NCI-H1417 treated with DMSO at 0.1 percent for 48 hours (cell line): Measurements from ENCODE around the gene C21orf91.

Experiments
- DNase-seq: peaks from one replicate; lab custom pipeline; 2025; lab: John Stamatoyannopoulos, UW

C21orf91 gene

DNA sequence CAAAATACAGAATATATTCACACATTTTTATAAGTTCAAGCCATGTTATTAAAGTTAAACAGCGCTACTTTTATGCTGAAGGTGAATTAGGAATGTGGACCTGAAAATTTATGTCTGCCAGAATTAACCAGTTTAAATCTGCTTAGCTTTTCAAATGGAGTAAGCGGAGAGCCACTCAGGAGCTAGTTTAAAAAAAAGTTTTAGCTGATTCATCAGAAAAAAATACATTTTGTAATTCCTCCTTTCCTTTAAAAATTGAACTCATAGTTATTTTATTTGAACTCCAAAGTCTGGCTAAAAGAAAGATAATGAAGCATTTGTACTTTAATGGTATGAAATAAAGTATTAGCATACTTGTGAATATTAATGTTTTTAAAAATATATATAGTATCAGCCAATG is 21.2 kb downstream of the C21orf91 start:
- DNase-seq: no peak

DNA sequence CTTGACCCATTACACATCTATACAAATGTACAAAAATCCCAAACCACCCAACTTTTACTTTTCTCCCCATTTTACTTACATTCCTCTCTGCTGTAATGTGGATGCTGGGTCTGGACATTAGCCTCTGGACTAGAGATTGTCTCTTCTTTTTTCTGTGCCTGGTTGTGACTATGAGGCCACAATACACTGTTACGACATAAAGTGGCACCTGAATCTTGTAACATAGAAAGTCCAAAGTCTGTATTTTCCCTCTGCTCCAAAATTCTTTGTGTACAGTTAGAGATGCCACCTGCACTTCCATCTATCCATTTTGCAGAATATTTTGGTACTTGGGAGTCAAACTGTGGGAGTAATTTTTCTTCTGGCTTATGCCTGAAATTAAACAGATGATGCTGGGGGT is 22.7 kb downstream of the C21orf91 start:
- no peak for DNase-seq

DNA sequence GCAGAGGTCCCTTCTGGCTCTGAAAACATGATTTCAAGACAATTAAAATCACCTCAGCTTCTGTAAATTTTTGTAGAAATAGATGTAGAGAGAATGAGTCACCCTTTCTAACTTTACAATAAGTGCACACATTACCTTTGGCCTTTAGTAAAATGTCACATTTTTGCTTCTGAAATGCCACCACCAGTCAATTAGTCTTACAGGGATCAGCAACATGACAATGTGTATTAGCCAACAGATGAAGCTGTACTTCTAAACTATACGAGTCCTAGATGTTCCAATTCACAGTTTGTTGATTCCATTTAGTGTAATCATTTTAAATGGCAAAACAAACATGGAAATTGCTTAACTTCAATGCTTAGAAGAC is 23.1 kb downstream of the C21orf91 start:
- DNase-seq: no peak

DNA sequence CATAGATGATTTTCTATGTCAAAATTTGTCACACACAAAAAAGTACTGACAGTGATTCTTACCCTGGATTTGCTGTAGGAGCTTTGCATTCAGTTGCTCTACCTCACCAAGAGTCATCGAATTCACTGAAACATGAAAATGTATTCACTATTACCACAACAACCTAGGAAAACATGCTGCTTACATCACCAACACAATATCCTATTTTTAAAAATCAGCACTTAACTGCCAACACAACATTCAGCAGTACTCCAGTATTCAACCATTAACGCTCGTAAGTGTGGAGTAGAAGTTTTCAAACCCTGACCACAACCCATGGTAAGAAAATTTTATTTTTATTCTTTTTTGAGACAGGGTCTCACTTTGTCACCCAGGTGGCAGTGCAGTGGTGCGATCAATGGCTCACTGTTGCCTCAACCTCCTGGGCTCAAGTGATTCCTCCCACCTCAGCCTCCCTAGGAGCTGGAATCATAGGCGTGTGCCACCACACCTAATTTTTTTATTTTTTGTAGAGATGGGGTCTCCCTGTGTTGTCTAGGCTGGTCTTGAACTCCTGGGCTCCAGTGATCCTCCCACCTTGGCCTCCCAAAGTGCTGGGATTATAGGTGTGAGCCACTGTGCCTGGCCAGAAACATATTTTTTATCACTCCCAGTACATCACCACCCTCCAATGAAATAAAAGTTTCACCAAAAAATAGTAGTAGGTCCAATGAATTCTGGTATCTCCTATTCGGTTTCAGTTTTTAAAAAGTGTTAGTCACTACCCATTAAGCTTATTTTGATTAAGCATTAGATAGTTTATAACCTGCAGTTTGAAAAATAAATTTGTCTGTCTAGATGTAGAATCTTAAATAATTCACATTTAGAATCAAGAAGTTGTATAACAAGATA is 23.8 kb downstream of the C21orf91 start:
- DNase-seq: no peak

DNA sequence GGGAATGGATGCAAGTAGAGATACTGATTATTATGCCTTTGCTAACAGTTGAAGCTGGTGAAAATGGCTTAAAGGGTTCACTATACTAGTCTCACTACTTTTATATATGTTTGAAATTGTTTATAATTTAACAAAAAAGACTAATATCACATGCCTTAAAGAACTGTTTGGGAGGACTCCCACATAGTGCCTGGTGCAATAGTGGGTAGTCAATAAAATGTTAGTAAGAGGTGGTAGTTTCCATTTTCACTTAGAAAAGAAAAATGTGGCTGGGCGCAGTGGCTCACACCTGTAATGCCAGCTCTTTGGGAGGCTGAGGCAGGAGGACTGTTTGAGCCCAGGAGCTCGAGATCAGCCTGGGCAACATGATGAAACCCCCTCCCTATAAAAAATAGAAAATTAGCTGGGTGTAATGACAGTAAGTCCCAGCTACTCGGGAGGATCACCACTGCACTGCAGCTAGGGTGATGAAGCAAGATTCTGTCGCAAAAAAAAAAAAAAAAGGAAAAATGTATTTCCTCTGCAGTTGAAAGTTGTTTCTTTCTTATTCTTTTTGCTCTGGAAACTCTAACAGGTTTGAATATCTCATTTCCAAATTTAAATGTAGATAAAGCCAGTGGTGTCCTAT is 24.5 kb downstream of the C21orf91 start:
- DNase-seq: no peak

DNA sequence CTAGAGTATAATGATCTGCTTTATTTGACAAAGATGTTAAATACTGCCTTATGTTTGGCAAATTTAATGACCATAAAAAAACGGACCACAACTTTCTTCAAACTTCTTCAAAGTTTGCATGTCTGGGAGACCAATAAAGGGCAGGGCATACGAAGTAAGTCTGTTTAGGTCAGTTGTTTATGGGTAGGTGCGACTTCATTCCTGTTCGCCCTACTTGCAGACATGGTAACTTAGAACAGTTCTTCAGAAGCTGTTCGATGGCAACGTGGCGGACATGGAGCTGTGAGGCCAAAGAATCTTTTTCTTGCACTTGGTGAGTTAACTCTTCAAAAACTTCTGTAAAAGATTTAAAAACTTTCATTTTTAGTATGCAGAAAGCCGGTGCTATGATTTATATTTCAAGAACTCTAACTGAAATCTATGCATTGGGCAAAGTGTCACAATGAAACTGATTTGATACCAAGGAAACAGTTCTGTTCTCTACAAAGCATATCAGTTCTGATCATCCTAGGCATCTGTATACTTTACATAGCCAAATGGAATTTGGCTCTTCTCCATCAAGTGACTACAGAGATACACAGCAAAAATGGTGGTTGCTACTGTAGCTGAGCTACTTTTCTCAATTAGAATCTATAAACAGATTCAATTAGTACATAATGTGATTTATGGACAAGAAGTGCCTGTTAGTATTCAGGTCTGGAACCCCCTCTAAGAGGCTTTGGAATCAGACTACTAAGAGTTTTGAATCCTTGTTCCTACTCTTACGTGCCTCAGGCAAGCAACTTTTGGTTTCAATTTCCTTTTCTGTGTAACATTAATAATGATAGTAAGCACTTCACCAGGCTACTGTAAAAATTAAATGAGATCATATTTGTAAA is 25.7 kb downstream of the C21orf91 start:
- DNase-seq: no peak

DNA sequence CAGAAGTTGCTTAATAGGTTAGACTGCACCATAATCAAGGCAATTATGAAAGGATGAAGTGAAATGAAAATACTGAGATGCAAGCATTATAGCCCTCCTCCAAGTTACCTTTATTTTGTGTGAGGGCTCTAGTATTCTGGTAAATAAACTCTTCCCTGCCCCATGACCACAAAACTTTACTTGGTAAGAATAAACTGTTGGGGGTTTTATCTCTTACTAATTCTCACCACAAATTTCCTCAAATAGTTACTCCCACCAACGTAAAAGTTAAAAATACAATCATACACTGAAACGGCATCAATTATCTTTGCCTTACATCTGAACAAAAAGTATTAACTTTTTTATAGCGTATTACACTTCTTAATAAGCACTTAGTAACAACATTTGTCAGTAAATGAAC is 29.5 kb downstream of the C21orf91 start:
- no peak for DNase-seq

DNA sequence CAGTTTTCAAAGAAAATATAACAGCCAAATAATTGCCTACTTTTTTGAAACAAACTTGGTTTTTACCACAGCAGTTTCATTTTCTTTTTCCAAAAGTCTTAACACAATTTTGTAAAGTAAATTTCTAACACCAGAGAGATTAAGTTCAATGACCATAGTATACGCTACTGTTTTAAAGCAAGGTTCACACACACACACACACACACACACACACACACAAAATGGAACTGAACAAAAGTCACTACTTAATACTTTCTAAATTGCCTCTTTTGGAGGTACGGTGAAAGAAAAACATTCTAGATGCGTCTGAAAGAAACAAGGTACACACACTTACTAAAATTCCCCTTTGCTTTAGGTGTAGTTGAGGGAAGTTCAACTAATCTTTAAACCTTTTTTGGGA is 30.1 kb downstream of the C21orf91 start:
- no peak for DNase-seq

DNA sequence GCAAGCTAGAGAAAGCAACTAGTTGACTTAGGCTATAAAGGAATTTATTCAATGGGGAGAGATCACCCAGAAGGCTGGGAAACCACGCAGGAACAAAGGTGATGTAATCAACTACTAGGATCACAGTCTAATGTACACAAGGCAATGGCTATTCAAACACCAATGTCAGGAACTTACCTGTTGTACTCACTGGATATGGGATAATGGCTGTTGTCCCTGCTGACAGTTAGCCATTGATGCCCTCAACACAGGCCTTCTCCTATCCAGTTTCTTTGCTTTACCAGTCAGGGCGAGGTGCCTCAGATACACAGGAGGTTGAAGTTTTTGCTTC is 32.3 kb downstream of the C21orf91 start:
- DNase-seq: no peak

DNA sequence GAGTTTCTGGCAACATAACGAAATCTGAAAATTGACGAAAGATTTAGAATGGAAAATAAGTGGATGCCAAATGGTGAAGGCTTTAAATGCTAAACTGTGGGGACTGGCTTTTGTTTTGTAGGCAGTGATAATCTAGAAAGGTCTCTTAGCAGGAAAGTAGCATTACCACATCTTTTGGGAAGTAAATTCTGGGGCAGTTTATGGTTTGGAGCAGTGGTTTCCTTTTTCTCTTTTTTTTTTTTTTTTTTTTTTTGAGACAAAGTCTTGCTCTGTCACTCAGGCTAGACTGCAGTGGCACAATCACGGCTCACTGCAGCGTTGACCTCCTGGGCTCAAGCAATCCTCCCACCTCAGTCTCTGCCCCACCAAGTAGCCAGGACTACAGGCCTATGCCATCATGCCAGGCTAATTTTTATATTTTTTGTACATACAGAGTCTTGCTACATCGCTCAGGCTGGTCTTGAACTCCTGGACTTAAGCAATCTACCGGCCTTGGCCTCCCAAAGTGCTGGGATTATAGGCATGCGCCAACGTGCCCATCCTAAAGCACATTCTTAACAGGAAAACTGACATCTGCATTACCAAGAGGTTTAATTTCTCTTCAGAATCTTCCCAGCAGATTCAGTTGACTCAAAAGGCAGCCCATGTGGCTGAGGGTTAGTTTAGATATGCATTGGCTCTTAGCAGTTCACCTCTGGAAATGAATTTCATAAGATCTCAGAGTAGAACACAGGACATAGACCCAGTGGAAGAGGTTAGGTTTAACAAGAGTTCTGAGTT is 32.9 kb downstream of the C21orf91 start:
- DNase-seq: no peak

DNA sequence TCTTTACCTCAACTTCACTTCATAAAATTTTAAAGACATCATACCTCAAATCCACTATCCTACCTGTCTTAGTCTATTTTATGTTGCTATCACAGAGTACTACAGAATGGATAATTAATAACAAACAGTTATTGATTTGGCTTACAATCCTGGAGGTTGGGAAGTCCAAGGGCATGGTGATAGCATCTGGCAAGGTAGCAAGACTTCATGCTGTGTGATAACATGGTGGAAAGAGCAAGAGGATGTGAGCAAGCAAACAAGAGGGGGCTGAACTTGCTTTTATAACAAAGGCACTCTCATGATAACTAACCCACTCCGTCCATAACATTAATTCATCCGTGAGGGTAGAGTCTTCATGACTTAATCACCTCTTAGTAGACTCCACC is 33.8 kb downstream of the C21orf91 start:
- DNase-seq: no peak

DNA sequence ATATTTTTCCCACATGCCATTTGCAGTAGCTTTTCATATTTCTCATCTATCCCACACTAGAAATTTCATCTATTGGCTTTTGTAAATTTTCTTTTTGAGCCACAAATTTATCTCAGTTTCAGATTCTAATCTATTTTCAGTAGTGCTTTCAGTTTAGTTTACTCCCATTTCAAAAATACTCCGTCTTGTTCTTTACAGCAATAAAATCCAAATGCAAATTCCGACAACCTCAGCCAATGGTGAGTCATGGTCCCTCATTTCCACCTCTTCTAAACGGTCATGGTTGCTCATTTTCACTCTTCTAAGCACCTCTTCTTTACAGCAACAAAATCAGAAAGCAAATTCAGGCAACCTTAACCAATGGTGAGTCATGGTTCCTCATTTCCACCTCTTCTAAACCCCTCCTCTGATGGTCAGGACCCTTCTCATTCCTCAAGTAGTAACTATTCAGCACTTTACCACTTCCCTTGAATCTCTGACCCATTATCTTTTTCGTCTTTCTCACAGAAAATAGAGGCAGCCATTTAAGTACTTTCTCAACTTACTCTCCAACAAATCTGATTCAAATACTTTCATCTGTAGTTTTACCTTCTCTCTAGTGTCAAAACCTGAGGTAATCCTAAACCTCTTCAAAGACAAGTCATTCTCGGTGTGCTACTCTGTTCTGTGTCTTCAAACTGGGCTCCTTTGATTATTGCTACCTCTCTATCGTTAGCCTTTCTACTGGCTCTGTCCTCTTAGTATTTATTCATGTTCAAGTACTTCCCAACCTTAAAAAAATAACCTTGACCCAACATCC is 34.4 kb downstream of the C21orf91 start:
- no peak for DNase-seq

DNA sequence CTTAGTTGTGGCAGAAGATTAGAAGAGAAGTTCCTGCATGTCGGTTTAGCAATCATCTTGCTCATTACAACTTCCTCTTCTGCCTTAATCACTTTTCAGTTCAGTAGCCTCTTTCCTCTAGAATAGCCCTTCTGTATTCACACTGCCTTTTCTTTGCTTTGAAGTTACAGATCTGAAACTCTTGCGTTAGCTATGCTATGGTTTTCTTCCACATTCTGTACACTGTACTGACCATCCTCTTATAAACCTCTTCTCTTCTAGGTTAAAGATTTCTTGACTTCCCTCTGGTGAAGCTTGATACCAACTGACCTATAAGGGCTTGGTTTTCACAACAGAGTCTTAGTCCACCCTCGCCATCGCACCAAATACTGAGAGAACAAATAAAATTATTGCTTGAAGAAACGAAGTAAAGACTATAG is 35.0 kb downstream of the C21orf91 start:
- DNase-seq: no peak

DNA sequence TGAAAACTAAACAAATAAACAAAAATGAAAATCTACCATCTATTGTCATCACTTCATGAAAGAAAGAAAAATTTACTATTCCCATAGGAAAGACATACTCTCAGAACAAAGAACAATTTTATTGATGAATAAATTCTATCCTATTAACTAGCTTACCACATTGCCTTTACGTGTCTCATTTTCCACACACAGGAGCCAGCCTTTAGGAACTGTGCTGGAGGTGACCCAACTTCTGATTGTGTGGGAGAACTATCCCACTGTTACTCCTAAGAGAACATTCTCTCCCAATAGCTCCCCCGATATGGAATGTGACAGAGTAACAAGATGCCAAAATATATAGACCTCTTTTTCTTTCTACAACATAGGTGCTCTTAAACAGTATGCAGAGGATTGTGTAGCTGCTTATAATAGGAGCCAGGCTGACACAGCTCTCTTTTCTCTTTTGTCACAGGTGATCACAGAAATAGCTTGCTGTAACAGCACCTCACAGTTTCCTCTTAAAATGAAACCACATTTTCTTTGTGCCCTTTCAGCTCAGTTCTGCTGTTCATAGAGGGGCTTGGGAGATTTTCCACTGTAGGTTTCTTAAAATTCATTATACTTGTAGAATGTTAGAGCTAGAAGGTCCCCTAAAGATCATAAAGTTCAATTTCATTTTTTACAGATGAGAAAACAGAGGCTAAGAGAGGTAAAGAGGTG is 35.5 kb downstream of the C21orf91 start:
- no peak for DNase-seq

DNA sequence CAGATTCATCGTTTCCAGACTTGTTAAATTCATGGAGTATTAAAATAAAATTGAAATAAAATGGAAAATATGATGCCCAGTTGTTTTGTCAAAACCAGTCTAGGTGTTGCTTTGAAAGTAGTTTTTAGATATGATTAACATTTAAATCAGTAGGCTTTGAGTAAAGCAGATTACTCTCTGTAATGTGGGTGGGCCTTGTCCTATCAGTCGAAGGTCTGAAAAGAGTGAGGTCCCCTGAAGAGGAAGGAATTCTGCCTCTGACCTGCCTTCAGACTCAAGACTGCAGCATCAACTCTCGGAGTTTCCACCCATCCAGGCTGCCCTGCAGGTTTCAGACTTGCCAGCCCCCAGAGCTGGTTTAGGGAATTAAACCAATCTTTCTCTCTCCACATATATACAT is 36.2 kb downstream of the C21orf91 start:
- DNase-seq: no peak

DNA sequence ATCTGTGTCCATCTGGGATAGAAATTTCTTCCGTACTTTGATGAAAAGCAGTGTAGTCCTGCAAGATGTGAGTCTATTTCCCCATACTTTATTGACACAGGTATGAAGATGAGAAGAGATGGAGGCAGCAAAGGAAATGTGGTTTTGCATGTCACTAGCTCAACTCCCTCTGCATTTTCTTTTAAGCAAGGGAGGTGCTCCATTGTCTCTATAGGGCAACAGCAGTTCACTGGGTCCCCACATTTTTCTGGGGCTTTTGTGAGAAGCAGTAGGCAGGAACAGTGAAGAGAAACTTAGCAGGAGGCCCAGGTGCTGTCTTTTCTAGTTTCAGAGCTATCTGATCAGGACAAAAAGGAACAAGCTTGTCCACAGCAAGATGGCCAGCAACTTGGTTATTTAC is 37.1 kb downstream of the C21orf91 start:
- no peak for DNase-seq

DNA sequence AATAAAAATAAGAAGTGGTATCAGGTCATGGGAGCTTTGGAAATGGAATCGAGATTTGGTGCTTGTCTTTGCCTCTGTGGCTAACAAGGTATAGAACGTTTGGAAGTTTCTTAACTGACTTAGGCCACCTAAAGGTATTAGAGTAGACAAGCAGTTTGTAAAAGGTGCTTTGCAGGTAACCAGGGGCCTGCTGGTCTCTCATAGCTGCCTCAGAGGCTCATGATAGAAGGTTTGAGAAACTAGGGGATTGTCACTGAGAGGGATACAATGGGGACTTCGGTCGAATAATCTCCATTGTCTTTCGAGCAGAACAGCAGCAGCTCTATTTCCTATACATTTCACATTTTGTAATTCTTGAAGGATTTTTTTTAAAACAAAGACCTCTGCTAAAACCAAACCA is 37.6 kb downstream of the C21orf91 start:
- no peak for DNase-seq

DNA sequence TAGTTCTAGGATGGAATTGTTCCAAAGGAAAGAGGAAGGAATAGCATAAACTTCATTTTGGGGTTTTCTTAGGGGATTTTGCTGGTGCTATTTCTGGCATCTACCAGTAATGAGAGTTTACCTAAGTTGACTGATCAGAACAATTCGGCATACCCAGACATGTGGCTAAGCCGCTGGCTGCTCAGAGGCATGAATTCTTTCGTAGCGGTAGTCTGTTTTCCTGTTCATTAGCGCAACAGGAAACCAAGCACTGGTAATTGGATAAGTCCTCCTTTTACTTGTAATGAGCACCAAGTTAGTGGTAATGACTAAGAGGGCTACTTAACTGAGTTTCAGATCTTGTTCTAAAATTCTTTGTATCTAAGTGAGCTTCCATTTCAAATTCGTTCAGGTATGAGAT is 38.6 kb downstream of the C21orf91 start:
- no peak for DNase-seq

DNA sequence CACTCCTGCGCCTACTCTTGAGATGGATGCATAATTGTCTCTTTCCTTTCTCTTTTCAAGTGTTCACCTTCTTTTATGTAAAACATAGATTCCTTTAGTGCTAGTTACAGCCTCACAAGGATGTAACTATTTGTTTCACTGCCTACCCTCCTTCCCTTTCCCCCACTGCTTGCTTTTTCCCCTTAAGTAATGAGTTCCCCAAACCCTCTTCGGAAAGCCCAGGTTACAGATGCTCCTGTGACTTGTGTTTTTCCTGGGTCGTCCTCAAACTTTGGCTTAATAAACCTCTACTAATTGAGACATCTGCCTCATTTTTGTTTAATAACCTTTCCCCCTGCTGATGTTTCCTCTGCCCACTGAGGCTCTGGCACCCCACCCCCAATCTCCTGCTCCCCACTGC is 39.2 kb downstream of the C21orf91 start:
- DNase-seq: no peak

DNA sequence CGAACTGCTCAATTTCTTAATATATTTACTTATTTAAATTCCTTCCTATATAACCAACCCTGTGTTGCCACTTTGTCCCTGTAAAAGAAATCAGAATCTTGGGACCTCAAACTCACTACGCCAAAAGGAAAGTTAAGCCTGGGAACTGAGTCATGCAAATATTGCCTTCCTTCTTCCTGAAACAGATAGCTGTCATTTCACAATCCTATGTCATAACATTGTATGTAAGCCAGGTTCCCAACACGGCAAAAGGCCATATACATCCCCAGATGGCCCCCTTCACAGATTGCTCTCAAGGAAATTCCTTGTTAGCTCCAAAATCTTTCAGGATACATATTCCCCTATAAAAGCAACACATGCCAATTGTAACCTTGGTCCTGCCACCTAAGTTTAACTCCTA is 39.7 kb downstream of the C21orf91 start:
- DNase-seq: no peak
